ENCODE data around the gene OR1M1.
A peak's percentile ranks its signal among the peaks of the same experiment; 100 is the strongest.
"Not testable (repeated sequence)": the region's sequence is repeated elsewhere in the genome, so short reads cannot be mapped to it uniquely, and the experiment has no call there.

Gene OR1M1

GRCh38 chr19:9071720-9072119, 15.1 kb upstream of the OR1M1 start:
- DNase-seq (ENCODE audit: extremely low spot score, insufficient read length, low read depth); FAIRE-seq: not testable (repeated sequence)

- FAIRE-seq (no peak), DNase-seq (ENCODE audit: extremely low spot score, insufficient read length, low read depth) (no peak)
Observed at GRCh38 chr19:9073806-9074205, 13.1 kb upstream of the OR1M1 start.

- FAIRE-seq (no peak), DNase-seq (ENCODE audit: extremely low spot score, insufficient read length, low read depth) (no peak)
Observed at GRCh38 chr19:9075064-9075949, 11.6 kb upstream of the OR1M1 start.

GRCh38 chr19:9076901-9077300, 10.0 kb upstream of the OR1M1 start:
- DNase-seq (ENCODE audit: extremely low spot score, insufficient read length, low read depth): no peak

DNA sequence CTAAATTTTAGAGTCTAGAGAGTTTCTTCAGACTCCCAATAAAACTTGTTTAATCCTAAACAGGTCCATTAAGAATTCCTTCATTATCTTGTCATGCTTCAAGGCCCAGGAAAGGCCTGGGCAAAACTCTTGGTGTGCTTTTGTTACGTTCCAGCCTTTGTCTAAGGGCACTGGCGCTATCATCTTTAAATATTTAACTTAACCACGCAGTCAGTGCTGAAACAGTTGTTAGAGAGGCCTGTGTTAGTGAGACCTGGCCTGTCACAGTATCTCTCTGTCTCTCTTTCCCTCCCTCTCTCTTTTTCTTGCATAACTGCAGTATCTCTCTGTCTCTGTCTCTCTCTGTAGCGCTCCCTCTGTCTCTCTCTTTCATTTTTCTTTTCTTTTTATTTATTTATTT, 8.2 kb upstream of the OR1M1 start:
- FAIRE-seq: no peak
- DNase-seq (ENCODE audit: extremely low spot score, insufficient read length, low read depth): no peak

More at GRCh38 chr19:9076901-9077300, 10.0 kb upstream of the OR1M1 start:
- no peak for FAIRE-seq

- no peak for FAIRE-seq
- DNase-seq (ENCODE audit: extremely low spot score, insufficient read length, low read depth): no peak
Observed at GRCh38 chr19:9107375-9107774, 20.5 kb downstream of the OR1M1 start, which contains the start of gene OR7G2. TSS of gene OR7G2 (minus strand) at chr19:9107475. CDS start at chr19:9103243, 4,232 bp downstream.

- FAIRE-seq (no peak), DNase-seq (ENCODE audit: extremely low spot score, insufficient read length, low read depth) (no peak)
Observed at GRCh38 chr19:9109959-9110358, 23.1 kb downstream of the OR1M1 start.

DNA sequence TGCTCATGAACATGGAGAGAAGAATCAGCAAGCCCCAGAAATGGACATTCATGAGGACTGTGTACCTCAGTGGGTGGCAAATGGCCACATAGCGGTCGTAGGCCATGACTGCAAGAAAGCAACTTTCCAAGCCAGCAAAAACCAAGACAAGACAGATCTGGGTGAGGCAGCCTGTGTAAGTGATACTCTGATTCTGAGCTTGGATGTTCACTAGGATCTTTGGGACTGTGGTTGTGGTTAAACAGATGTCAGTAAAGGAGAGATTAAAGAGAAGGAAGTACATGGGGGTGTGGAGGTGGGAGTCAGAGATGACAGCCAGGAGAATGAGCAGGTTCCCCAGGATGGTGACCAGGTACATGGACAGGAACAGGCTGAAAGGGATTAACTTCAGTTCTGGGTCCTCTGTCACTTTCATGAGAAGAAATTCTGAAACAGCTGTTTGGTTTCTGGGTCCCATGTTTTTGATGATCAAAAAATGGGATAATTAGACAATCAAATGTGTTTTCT, 28.5 kb downstream of the OR1M1 start, which contains the start of gene OR7G1:
Gene OR7G1 (minus strand): TSS at position 457 of the 507 bp plus-strand sequence. CDS start 0 bp downstream, at position 457.
- no peak for DNase-seq (ENCODE audit: extremely low spot score, insufficient read length, low read depth)
- FAIRE-seq: no peak

DNA sequence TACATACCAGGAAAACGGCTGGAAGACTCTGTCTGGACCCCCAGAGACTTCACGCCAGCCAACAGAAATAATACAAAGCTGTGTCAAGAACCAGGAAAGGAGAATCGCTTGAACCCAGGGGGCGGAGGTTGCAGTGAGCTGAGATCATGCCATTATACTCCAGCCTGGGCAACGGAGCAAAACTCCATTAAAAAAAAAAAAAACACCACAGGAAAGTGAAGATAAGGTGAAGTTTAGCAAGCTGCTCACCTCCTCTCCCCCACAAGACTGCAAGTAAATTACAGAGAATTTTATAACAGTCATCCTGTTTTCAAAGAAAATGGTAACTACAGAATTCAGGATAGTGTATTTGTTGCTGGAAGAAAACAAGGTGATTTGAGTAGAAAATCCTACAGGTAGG, 29.7 kb downstream of the OR1M1 start:
- DNase-seq (ENCODE audit: extremely low spot score, insufficient read length, low read depth) (no peak), FAIRE-seq (no peak)

DNA sequence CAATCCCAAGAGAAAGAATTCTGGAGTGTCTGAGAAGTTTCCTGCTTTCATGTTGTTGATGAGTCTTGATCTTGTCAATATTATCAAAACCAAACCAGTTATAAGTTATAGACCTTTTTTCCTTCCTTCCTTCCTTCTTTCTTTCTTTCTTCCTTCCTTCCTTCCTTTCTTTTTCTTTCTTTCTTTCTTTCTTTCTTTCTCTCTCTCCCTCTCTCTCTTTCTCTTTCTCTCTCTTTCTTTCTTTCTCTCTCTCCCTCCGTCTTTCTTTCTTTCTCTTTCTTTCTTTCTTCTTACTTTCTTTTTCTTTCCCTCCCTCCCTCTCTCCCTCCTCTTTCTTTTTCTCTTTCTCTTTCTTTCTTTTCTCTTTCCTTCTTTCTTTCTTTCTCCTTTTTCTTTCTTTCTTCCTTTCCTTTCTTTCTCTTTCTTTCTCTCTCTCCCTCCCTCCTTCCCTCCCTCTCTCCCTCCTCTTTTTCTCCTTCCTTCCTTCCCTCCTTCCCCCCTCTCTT, 40.1 kb downstream of the OR1M1 start, which contains the start of gene OR7G3:
Gene OR7G3 (minus strand): TSS at position 51 of the 506 bp plus-strand sequence. CDS start 0 bp downstream, at position 51.
- FAIRE-seq (no peak), DNase-seq (ENCODE audit: extremely low spot score, insufficient read length, low read depth) (no peak)

DNA sequence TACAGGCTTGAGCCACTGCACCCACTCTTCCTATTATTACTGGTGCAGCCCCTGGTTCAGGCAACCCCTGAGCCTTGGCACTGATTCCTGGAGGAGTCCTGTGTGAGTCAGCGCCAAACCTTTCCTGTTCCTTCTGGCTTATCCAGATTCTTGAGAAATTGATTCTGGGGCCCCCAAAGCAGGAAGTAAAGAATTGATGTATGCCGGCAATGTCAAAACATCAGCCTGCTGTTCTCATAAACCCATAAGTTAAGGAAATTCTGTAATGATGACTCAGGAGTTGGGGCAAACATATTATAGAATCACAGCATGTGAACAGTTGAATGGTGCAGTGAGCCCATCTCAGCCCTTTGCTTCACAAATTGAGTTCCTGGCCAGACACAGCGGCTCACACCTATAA, 41.3 kb downstream of the OR1M1 start:
- FAIRE-seq (no peak), DNase-seq (ENCODE audit: extremely low spot score, insufficient read length, low read depth) (no peak)

- no peak for FAIRE-seq
Observed at GRCh38 chr19:9130965-9131364, 44.1 kb downstream of the OR1M1 start.

GRCh38 chr19:9132422-9132821, 45.6 kb downstream of the OR1M1 start:
- FAIRE-seq (no peak), DNase-seq (ENCODE audit: extremely low spot score, insufficient read length, low read depth) (no peak)

More at GRCh38 chr19:9130965-9131364, 44.1 kb downstream of the OR1M1 start:
- no peak for DNase-seq (ENCODE audit: extremely low spot score, insufficient read length, low read depth)

DNA sequence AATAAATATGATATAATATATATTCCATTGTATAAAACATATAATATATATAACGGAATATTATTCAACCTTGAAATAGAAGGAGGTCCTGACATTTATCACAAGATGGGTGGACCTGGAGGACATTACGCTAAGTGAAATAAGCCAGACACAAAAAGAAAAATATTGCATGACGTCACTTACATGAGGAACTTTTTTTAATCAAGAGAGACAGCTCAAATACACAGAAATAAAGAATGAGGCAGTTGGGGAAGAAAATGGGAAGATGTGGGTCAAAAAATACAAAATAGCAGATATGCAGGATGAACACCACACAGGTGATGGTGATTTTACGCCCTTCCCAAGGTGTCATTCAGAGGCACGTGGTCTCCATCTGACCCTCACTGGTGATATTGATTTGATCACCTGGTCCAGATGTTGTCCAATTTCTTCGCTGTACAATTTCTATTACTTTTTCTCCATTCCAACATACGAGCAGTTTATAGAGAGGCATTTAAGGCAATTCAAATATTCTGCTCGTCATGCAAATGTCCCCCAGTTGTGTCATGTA, 52.8 kb downstream of the OR1M1 start:
- no peak for DNase-seq (ENCODE audit: extremely low spot score, insufficient read length, low read depth)
- no peak for FAIRE-seq

DNA sequence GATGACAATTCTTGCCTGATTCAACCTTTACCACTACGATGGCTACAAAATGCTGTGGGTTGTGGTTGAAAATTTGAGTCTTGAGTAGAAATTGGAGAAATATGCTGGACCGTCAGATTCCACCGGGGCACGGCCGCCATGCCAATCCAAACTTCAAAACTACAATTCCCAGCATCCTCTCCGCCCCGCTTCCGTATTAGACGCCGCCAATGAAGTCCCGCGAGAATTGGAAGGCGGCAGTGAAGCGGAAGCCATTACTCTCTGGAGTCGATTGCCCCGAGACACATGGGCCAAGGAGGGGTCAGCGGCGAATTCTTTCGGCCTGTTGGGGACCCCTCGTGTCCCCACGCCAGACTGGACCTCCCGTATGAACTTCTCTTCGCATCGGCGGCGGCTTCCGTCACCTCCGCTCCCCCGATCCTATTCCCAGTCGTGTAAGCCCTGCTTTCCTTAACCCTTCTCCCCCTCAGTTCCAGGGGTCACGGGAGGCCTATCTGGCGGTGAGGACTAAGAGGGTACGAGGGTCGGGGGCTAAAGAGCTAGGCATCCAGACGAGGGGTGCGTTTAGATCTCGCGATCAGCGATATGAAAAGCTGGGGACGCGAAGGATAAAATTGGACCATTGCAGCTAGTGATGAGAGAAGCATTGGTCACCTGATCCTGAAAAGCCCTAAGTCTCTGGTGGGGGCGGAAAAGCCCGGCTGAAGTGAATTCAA, 53.5 kb downstream of the OR1M1 start, which contains the start of gene ZNF317:
Gene ZNF317 (plus strand): TSS at position 239 of the 716 bp plus-strand sequence. CDS start 15,620 bp downstream, outside the sequence.
- FAIRE-seq: peak; percentile 93
- peak; percentile 75 for DNase-seq (ENCODE audit: extremely low spot score, insufficient read length, low read depth)

DNA sequence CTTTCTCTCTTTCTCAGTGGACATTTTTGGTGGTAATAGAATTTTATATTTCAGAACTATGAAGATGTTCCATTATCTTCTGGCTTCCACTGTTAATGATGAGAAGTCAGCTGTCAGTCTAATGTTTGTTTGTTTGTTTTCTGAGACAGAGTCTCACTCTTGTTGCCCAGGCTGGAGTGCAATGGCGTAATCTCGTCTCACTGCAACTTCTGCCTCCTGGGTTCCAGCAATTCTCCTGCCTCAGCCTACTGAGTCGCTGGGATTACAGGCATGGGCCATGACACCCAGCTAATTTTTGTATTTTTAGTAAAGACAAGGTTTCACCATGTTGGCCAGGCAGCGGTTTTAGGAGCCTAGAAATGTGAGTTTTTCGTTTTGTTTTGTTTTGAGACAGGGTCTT, 58.1 kb downstream of the OR1M1 start:
- FAIRE-seq: no peak

More for the DNA sequence above, 58.1 kb downstream of the OR1M1 start:
- no peak for DNase-seq (ENCODE audit: extremely low spot score, insufficient read length, low read depth)
